Measurements from ENCODE around the gene BCAT1.
"Not testable (repeated sequence)": the region's sequence is repeated elsewhere in the genome, so short reads cannot be mapped to it uniquely, and the experiment has no call there.

BCAT1 gene

GRCh38 chr12:24851341-24851740, 97.6 kb downstream of the BCAT1 start:
- no peak for DNase-seq

- DNase-seq, result no peak
Observed at GRCh38 chr12:24850496-24850895, 98.4 kb downstream of the BCAT1 start.

GRCh38 chr12:24848941-24849477, 99.9 kb downstream of the BCAT1 start:
- no peak for DNase-seq

GRCh38 chr12:24846689-24847088, 102.2 kb downstream of the BCAT1 start:
- DNase-seq, result no peak

DNA sequence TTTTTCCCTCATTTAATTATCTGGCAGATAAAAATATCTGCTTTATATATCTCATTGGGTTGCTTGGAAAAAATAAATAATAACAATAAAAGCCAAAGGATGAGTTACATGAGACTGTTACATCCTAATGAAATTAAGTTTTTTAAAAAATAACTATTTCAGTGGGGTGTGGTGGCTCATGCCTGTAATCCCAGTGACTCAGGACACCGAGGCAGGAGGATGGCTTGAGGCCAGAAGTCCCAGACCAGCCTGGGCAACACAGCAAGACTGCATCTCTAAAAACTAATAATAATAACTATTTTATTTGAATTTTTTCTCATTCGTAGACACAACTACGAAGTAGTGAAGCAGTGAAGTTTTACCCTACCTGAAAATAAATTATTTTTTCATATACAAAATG, 103.3 kb downstream of the BCAT1 start:
- no peak for DNase-seq

DNA sequence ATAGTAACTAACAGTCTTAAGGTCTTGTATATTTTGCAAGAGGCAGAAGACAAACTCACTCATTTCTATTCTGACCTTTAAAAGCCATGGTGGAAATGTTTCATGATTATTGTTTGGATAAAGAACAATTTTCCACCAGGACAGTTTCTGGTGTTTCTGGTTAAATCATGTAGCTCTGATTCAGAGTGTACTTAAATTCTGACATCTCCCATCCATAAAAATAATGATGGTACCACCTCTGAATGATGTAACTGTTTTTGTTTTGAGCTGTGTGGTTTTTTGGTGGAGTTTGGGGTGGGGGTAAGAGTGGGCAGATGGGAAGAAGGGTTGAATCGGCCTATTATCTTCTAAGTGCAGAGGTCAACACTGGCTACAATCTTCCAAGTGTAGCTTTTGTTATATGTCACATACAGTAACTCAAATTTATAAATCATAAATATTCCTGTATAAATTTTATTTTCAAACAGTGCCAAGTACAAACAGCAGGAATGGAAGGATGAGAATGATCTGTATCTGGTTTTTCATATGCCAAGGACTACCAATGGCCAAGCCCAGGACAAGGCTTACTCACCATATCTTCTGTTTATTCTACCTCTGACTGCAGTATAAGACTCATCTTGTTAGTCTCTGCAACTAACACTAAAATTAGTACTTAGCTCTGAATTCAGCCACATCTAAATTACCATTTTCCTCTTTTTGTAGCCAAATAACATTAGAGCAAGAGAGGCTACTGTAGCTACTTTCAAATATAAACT, 108.7 kb downstream of the BCAT1 start:
- DNase-seq, result no peak

GRCh38 chr12:24839268-24839791, 109.6 kb downstream of the BCAT1 start:
- no peak for DNase-seq

DNA sequence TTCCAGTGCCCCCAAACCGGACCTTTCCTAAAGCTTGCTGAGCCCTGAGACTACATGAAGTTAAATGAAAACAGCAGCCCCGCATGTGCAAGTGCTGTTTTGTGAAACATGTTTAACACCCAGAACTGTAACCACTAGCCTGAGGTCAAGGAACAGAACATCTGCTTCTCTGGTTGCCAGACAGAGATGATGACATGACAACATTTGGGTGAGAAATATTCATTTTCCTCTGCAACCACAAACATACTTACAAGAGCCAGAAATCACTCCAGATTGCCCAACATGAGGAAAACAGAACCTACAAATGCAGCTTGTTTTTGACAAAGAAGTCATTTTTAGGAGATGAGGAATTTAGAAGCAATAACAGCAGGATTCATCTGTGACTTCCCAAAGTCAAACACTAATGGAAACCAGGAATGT, 110.4 kb downstream of the BCAT1 start:
- no peak for DNase-seq

- DNase-seq, result no peak
Observed at GRCh38 chr12:24835377-24835776, 113.5 kb downstream of the BCAT1 start.

- DNase-seq, result no peak
Observed at GRCh38 chr12:24833513-24833912, 115.4 kb downstream of the BCAT1 start.

- no peak for DNase-seq
Observed at GRCh38 chr12:24823808-24824515, 124.9 kb downstream of the BCAT1 start.

DNA sequence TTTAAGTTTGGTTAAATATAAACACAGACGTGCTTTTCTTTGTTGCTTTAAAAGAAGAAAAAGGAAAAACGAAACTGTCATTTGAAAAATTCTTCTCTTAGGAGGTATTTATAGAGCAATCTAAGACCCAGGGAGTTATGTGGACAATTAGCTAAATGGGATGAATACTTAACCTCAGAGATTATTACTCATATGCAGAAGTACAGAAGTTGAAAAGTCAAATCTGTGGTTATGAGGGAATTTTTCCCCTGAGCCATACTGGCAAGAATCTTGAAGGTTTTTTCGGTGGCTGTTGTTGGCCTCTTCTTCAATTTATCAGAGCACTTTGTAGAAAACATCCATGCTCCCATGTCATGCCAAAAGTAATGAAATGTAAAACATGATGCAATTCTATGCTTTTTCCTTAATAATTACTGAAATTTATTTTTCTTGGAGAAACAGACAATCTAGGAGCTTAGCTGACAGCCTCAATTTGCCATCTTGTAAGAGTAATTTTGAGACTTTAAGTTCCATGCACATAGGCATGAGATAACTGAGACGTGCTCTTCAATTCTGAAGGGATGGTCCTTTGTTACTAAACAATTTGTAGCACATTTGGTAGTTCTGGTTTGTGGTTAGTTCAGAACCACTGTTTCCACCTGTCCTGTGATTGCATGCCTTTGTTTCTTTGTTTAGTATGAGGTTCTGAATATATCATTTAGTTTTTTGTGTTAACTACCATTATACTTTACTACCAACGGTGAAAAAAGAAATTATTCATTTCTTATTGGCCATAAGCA, 126.6 kb downstream of the BCAT1 start:
- DNase-seq, result no peak

DNA sequence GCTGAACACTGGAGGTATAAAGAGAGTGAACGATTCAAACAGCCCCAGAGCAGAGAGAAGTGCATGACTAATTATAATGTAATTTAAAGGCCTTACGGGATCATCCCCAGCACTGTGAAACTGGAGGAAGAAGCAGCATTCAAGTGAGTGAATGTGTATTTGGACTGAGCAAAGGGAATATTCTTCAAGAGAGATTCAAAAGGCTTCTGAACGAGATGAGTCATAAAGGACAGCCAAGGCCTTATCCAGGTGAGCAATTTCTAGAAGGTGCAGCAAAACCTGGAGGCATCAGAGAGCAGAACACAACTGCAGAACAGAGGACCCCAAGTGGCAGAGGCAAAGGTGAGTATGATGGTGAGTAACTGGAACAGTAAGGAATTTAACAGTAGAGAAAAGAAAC, 127.2 kb downstream of the BCAT1 start:
- no peak for DNase-seq

DNA sequence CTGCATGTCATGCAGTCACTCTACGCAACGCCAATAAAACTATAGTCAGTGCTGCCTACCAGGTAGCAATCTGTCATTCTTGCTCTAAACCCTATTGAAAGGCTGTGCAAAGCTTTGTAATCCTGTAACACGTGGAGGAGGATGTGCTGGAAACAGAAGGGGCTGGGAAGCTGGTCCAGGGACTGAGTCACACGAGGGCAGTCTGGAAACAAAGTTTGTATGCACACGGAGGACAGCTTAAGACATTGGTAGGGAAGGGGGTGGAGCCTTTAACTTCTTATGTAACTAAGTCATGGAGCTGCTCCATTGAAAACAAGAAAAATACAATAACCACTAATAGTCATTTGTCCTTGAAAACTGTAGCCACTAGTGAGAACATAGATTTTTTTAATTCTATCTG, 128.0 kb downstream of the BCAT1 start:
- DNase-seq, result no peak

DNA sequence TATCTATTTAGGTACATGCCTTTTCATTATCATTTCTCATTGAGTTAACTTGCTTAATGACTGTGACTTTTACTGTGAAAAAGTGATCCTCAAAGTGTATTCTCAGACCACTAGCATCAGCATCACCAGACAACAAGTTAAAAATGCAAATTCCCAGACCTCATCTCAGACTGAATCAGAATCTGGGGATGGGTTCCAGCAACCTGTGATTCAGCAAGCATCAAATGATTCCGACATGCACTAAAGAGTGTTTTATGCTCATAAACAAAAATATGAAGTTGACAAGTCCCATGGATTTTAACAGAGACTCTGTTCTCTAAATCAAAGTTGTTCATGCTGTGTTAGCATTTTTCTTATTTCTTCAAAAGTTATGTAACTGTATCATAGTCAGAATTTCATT, 130.6 kb downstream of the BCAT1 start:
- no peak for DNase-seq

- no peak for DNase-seq
Observed at GRCh38 chr12:24815114-24815423, 133.8 kb downstream of the BCAT1 start.

DNA sequence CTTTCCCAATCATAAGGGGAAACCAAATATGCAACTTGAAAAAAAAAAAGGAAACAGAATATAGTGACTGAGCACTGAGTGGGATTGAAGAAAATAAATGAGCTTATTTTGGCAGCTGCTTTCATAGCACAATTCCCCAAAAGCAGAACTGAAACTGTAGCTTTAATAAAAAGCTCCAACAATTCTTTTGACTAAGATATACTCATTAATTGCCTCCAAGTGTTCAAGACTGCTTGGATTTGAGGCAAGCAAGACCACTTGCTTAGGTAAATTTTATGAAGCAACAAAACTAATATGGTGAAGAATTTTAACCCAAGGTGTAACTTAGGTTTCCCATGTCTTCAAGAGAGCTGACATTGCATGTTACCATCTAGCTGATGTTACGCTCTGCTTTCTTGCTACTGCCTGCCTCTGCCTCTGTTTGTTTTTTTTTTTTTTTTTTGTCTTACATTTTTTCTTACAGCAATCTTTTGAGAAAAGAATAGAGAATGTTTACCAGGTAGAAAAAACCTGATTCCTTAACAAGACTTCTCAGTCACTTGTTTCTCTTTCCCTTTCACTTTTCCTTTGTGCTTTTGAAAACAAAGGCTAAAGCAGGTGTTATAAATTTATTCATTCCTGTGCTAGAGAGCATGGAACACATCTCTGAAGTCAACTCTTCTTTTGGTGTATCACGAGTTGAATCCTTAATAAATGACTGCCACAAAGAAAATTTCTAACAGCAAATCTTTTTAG, 134.4 kb downstream of the BCAT1 start:
- DNase-seq, result no peak

DNA sequence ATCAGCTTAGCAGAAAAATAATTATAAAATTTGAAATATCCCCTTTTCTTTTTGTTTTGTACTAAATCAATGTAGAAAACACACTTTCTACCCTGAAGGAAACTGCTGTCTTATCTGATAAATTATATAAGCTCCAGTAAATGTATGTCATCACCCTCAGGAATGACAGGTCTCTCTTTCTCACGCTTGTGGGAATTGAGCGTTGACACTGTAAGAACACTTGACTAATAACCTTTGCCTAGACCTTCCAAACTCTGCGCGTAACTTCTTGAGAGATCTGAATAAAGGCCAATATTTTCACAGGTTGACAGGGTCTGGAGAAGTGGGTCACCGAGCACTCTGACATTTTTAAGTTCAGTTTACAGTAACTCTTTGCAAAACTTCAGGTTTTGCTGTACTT, 138.5 kb downstream of the BCAT1 start:
- no peak for DNase-seq

DNA sequence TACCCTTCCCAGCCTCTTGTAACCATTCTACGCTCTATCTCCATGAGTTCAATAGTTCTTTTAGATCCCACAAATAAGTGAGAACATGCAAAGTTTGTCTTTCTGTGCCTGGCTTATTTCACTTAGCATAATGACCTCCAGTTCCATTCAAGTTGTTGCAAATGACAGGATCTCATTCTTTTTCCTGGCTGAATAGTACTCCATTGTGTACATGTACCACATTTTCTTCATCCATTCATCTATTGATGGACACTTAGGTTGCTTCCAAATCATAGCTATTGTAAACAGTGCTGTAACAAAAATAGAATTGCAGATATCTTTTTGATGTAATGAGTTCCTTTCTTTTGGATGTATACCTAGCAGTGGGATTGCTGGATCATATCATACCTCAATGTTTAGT, 139.6 kb downstream of the BCAT1 start:
- DNase-seq, result not testable (repeated sequence)

- DNase-seq, result no peak
Observed at GRCh38 chr12:24808651-24809050, 140.2 kb downstream of the BCAT1 start.

DNA sequence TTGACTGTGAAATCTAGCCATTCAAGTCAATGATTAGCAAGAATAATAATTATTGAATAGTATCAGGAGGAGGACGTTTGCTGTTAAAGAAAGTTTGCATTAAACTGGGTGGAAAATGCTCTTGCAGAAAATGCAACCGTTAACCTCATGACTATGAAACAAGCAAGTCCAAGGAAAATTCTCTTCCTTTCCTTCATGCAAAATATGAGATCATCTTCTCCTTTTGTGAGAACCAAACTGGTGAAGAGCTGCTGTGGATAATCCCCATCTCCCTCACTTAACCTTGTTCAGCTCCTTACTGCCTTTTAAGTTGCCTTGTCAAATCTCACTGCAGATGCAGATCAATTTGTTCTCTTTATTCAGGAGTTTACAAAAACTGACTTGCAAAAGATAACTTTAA, 142.5 kb downstream of the BCAT1 start:
- DNase-seq, result no peak

GRCh38 chr12:24803430-24804245, 145.3 kb downstream of the BCAT1 start:
- no peak for DNase-seq
